AG04449 (cell line): Measurements from ENCODE around the gene SLIT1.

ENCODE experiments used
- CTCF ChIA-PET: fragments of 350-600 bp; formaldehyde crosslinking; extraction: SDS; loops from one replicate; lab custom pipeline; 2021; ENCODE audit warnings: antibody characterized with exemption; lab: Yijun Ruan, JAX
- POLR2A ChIA-PET: fragments of 400-600, 350-600 bp; formaldehyde crosslinking; extraction: SDS; loops from one replicate; lab custom pipeline; 2020; ENCODE audit warnings: antibody characterized with exemption, inconsistent platforms; lab: Yijun Ruan, JAX
- DNase-seq: peaks from one replicate; pipeline ENCODE4 v3.0.0-alpha.2; 2010; ENCODE audit warnings: low read depth, low spot score
- H3K4me3 ChIP-seq: 2 replicates; pipeline ENCODE4 v1.5.1; 2011; ENCODE audit warnings: low read depth, mild to moderate bottlenecking, control low read depth, low read length
- TF ChIP-seq, protein P1 (sequence below): IDR thresholded peaks from one replicate; pipeline ENCODE4 v1.5.1; 2011; ENCODE audit warnings: mild to moderate bottlenecking, moderate library complexity, low read length, control low read depth, inconsistent platforms; ENCODE audit not compliant: insufficient read depth; ENCODE audit errors: missing control alignments

The SLIT1 gene

DNA sequence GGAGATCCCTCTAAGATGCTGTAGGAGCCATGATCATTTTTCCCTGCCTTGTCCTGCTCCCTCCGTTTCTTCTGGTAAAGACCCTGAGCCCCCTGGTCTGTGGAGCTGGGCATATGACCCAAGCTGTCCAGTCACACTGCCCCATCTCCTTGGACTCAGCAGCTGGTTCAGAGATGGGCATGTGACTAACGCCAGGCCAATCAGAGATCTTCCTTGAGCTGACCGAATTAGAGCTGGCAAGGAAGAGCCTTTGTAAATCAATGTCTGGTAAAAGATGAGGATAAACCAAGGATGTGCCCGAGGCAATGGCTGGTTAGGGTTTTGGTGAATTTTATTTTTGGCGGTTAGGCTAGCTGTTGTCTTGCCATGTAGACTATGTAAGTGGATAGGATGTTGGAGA lies 180.4 kb downstream of the SLIT1 start:
- CTCF ChIA-PET, result no interaction called here
- no peak for DNase-seq
- TF ChIP-seq, protein P1, sequence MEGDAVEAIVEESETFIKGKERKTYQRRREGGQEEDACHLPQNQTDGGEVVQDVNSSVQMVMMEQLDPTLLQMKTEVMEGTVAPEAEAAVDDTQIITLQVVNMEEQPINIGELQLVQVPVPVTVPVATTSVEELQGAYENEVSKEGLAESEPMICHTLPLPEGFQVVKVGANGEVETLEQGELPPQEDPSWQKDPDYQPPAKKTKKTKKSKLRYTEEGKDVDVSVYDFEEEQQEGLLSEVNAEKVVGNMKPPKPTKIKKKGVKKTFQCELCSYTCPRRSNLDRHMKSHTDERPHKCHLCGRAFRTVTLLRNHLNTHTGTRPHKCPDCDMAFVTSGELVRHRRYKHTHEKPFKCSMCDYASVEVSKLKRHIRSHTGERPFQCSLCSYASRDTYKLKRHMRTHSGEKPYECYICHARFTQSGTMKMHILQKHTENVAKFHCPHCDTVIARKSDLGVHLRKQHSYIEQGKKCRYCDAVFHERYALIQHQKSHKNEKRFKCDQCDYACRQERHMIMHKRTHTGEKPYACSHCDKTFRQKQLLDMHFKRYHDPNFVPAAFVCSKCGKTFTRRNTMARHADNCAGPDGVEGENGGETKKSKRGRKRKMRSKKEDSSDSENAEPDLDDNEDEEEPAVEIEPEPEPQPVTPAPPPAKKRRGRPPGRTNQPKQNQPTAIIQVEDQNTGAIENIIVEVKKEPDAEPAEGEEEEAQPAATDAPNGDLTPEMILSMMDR, result no peak
- POLR2A ChIA-PET, result no interaction called here
- H3K4me3 ChIP-seq, result no peak overlapping the region

DNA sequence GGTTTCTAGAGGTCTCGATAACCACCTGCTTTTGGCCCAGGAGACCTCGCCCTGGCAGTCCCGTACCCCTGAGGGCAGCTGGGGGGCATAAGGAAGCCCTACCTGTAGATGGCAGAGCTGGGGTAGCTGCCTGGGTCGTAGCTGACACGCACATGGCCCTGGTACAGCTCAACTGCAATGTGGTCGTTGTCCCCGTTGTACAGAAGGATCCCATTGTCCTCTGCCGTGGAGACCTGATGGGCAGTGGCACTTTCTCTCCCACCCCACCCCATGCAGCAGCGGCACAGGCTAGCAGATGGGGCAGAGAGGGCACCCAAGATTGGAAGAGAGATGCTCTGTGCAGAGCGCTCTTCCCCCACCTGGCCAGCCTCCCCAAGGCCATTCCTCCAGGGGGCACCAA lies 181.2 kb downstream of the SLIT1 start:
- TF ChIP-seq, protein P1, result no peak
- H3K4me3 ChIP-seq, result no peak overlapping the region
- ChIA-PET POLR2A (no interaction called here), CTCF (no interaction called here)
- no peak for DNase-seq

DNA sequence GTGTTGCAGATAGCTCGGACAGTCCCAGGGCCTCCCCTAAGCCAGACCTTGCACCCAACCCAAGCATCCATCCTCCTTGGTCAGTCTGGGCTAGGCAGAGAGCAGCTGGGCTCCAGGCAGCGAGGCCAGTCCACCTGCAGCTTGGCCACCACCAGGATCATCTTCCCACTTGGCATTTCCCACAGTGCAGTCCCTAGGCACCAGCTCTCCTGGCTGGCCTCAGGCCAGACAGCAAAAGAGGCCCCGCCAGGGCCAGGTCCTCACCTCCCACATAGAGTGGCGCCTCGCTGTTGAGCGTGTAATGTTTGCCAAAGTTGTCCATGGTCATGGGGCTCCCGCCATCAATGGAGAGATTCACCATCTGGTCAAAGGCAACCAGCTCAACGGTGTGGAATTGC lies 182.0 kb downstream of the SLIT1 start:
- POLR2A ChIA-PET, result no interaction called here
- no peak overlapping the region for H3K4me3 ChIP-seq
- TF ChIP-seq, protein P1, result no peak
- CTCF ChIA-PET, result interaction anchor here (1.2 kb wide), 1 partner anchor 34 kb away, joined by 4 read pairs; no protein-coding TSS in a partner anchor
- no peak for DNase-seq

DNA sequence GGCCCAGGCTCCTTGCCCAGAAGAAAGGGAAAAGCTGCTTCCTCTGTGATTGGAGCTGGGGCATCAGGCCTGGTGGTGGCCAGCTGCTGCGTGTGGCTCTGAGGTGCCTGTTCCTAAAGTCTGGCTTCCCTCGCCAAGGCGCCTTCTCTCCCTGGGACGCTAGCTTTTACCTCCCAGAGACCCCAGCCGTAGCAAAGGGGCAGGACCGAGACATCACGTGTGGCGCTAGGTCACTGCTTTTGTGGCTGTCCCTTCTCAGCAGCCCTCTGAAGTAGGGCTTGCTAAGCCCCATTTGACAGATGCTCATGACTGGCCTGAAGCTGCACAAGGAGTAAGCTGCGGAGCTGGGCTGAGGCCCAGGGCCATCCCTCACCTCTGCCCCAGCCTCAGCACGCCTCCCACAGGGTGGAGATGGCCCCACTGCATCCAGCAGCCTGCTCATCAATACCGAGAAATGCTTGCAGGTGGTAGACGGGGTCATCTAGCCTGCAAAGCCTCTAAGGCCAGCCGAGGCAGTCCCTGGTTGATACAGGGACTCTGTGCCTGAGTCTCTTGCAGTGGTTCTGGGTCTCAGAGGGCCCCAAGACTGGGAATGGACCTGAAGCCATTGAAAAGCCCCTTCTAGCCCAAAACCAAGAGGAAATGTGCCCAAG lies 182.5 kb downstream of the SLIT1 start:
- DNase-seq, result no peak
- POLR2A ChIA-PET, result interaction anchor here (0.6 kb wide), 1 partner anchor 11 kb away, joined by 3 read pairs; no protein-coding TSS in a partner anchor
- no peak overlapping the region for H3K4me3 ChIP-seq
- TF ChIP-seq, protein P1, result no peak
- CTCF ChIA-PET, result interaction anchor here (1.2 kb wide), 1 partner anchor 34 kb away, joined by 4 read pairs; no protein-coding TSS in a partner anchor

DNA sequence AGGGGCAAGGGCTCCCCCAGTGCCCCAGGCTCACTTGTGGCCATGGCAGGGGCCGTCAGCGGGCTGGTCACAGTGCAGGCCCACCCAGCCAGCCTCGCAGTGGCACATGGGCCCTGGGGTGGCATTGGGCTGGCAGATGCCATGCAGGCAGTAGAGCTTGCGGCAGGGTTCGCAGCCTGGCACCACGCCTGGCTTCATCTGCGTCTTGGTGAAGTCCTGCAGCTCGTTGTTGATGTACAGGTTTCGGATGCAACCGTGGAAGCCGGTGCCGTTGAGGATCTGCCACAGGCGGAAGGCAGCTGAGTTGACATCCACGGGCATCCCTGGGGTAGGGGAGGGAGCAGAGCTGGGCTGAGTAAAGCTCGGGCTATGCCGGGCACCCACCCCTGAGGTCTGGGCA lies 183.1 kb downstream of the SLIT1 start:
- H3K4me3 ChIP-seq, result no peak overlapping the region
- ChIA-PET CTCF (no interaction called here), POLR2A (interaction anchor here (0.6 kb wide), 1 partner anchor 11 kb away, joined by 3 read pairs; no protein-coding TSS in a partner anchor)
- TF ChIP-seq, protein P1, result no peak
- no peak for DNase-seq

DNA sequence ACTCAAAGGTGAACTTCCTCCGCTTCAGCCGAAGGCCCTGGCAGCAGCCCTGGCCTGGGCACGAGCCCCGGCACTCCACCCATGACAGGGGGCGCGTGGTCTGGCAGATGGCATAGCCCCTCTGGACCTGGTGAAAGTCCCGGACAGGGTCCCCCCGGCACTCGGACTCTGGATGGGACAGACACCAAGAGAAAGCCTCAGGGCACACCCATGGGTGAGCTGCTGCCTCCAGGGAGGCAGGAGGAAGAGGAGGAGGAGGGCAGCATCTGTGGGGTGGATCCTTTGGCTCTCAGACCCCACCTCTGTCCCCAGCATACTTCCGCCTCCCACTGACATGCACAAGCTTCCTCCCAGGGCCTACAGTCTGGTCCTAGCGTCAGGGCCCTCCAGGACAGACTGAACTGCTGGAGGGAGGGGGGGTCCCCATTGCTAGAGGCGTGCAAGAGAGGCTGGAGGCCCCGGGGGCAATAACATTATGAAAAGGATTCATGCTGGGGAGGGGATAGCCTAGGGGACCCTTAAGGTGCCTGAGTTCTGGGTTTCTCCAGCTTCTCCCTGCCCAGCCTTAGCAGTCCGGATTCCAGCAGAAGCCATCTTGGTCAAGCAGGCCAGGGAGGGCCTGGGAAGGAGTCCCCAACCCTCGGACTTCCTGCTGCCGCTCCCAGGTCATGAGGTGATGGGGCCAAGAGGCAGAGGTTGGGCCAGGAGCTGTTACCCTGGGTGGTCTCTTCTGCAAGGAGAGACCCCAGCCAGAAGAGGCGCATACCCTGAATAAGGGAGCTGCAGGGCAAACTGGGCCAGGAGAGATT lies 184.4 kb downstream of the SLIT1 start:
- H3K4me3 ChIP-seq, result no peak overlapping the region
- POLR2A ChIA-PET, result no interaction called here
- no peak for DNase-seq
- TF ChIP-seq, protein P1, result no peak
- CTCF ChIA-PET, result interaction anchor here (1.2 kb wide), 1 partner anchor 23 kb away, joined by 3 read pairs; no protein-coding TSS in a partner anchor
